ENCODE data around the gene RBMS1. TPM values are rescaled to one million over a fixed set of nuclear protein-coding genes. Genes with fewer than 3 reads are reported as not detected.

The RBMS1 gene
- total RNA-seq, 1 experiment from 2014 or later: 49.9 TPM

DNA sequence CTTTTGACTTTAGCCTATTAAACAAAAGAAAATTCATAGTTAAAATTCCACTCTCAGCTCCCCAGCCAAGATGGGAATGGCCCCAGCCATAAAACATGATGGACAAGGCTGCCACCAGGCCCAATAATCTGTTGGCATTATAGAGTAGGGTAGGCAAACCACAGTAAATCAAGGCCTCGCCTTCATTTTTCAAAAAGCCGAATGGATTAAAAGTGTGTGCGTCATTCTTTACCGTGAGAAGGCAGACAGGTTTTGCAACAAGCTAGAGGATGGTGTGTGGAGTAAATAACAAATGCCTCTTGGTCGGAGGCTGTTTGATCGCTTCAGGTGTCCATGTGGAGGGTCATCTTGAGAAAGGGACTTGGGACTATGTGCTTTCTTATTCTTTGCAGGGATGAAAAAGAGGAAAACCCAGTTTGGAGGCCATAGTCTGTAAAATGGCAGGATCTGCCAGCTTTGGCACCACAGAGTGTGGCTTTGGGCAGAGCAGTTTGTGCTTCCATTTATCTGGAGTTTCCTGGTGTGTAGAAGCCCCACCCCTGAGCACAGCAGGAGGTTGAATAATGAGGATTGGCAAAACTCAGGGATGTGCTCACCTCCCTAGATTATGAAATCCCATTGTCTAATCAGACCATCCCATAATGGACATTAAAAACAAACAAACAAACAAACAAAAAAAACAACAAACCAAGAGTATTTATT, 236.4 kb downstream of the RBMS1 start:
- no peak for DNase-seq (ENCODE audit: low read depth)

DNA sequence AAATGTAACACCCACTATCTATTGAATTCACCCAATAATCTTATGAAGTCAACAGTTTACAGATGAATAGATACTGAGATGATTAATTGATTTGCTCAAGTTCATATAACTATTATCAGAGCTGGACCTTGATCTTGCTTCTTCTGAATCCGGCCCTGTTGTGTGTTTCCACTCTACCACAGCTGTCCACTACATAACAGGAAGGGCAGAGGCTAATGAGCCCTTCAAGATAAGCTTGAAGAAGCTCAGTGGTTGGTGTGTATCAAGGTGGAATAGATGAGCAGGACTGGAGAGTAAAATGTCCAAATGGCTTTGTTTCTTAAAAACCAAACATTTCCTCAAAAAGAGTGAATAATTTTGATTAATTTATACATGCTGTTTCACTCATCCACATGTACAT, 237.1 kb downstream of the RBMS1 start:
- no peak for DNase-seq (ENCODE audit: low read depth)

DNA sequence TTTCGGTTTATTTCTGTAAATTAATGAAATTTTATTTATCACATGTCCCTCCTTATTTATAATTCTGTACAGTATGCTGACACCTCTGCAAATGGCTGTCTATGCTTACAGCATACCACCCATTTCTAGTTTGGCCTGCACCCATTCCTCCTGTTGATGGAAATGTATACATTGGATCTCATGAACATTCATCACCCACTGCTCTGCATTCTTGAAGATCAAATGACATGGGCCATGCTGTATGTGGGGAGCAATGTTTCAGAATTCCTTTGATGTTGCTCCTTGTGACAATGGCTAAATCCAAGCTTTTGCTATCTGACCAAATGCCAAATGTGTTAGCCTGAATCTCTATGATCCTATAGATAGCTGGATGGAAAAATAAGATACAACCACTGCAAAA, 238.2 kb downstream of the RBMS1 start:
- DNase-seq (ENCODE audit: low read depth): no peak

DNA sequence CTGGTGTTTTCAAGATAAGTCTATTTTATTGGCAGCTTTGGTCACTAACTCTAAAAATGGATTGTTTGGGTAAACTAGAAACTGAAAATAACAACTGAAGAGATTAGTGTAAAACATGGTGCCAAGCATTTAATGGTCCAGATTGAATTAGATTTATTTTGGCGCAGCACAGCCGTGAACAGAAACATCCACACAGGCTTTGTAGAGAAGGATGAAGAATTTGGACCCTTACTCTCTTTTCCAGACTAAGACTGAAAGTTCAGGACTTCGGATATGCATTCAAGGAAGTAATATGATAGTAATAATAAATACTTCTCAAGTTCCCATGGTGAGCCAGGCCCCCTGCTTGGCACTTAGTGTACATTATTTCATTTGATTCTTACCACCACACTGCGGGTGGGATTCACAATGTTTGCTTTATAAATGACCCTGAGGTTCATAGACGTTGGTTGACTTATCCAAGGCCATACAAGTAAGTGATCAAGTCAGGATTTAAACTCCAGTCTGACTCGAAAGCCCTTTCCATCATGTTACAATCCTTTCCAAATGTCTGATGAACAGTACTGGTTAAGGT, 239.3 kb downstream of the RBMS1 start:
- DNase-seq (ENCODE audit: low read depth): no peak

DNA sequence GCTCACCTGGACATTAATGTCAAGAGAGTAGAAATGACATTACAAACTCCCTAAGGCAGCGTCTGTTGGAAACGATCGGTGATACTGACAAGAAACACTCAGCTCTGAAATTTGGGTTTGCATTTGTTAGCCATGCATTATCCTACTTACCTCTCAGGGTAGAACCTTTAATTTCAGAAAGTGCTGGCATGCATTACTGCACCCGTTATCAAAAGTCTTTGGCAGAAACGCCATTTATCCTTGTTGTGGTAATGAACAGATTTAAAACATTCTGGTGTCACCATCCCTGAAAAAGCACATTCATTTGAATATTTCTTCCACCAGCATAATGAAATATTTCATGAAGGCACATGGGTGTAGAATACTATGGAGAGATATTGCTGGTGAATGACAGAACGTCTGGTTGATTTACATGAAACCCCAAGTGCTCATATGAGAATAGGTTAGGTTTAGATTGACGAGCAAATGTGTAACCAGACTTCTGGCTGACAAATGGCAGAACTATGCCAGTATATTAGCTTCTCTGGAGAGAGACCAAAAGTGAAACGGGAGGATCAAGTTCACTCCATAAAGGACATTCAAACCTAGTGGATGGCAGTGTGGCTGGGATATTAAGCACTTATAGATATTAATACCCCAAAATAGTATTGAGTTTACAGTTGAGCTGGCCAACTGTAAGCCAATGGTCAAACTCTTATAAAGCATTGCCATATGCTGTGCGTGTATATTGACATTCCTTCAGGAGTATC, 240.0 kb downstream of the RBMS1 start:
- no peak for DNase-seq (ENCODE audit: low read depth)

DNA sequence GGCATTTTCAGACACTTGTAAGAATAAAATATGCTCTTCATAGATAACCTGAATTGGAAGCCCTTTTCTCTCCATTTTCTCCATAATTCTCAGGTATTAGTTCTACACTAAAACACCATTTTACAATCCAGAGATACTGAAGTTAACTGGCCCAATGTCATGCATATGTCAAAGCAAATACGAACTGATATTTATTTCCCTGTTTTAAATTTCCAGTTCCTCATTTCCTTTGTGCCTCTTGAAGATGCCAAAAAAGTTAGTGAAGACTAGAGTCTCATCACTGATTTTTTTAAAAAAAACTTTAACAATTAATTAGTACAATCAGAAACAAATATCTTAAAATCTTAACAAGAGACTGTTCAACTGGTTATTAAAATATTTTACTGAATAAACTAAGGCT, 240.7 kb downstream of the RBMS1 start:
- no peak for DNase-seq (ENCODE audit: low read depth)

DNA sequence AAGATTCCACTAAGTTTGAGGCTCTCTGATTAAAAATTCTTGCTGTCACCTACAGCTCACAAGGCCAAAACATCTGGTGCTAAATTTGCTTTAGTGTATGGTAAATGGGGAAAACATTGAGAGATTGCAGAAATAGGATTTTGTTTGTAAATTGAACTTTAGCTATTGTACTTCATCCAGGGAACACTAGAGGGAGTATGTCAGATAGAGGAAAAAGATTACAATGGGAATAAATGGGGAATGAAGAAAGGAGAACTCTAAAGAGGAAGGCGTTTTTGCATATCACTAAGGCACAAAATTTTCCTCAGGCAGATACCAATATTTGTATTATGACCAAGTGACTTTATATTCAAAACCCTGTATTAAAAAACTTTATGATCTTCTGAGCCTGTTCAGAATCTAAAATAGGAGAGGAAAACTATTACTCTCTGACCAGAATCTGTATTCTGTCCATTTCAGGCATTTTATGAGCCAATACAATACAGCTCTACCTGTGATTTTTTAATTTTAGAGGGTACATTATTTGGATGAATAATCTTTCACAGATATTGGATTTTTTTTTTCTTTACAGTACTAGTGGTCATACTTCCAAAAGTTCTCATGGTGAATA, 241.2 kb downstream of the RBMS1 start:
- DNase-seq (ENCODE audit: low read depth): peak; percentile 48

DNA sequence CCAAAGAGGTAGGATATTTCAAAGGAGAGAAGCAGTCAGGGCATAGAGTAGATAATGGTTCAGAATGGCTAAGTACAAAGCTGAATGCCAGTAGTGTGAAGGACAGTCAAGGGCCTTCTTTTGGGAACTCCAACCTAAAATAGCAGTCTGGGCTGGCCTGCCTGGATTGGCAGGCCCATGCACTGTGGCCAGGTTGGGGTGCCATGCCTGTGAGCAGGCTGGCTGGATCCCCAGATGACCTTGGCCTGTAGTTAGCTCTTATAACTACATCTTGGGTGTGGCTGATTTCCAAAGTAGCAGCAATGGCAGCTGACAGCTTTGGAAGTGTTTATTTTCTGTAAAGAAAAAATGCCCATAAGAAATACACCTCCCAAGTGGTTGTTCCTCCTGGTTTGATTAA, 242.0 kb downstream of the RBMS1 start:
- DNase-seq (ENCODE audit: low read depth): no peak

DNA sequence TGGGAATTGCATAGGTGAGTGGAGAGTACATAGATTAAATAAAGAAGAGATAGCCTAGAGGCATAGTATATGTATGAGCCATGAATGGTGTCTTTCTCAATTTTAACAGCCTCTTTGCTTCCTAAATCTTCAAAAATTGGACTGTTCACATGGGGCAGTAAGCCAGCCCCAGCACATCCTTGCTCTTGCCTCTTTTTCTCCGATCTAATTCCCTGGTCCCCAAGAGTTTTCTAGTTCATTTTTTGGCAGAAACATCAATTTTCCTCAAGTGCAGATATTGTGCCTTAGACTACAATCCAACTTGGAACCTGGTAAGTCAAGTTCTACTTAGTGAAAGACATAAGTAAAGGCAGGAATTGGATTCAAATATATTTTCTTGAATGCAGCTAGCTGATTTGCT, 243.7 kb downstream of the RBMS1 start:
- no peak for DNase-seq (ENCODE audit: low read depth)

DNA sequence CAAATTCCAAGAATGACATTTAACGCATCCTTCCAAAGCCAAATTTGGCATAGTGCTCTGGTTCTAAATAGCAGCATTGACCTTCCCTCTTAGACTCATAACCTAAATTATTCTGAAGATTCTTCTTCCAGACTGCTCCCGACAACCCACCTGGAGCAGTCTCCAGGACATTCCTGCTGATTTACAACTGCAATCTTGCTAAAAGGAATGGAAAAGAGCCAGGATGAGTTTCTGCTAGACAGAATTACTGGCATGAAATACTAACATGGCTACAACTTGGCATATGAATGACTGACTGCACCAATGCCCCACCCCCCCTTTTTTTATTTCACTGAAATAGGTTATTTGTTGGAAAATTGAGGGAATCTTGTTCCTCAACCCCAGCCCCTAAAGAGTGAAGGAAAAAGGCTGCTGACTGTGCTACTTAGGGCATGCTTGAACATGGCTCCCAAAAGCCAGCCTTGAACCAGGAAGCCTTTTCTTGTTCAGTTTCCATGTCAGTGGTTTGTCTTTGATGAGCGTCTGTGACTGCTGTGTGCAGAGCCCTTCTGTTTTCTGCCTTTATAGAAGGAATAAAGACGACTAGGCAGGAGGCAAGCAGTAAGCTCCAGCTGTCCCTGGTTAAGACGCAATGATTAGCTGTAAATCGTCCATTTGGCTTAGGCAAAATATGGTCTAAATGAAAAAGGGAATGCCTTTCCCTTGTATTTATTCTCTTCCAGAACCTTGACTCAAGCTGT, 246.1 kb downstream of the RBMS1 start:
- DNase-seq (ENCODE audit: low read depth): no peak

DNA sequence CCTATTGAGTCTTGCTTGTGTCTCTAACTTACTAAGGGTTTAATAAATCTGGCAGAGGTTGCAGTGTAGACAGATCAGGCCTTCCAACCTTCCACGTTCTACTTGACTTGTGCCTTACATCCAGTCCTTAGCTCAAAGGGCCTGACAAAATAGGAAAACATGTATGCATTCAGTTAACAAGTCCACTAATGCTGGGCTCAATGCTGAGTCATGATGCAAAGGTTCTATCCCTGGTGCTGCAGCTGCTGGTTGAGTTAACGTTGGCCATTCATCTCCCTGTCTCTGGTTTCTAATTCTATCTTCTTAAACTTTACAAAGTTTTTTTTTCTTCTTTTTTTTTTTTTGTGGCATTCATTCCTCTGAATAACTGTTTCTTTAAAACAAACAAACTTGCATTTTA, 247.3 kb downstream of the RBMS1 start:
- no peak for DNase-seq (ENCODE audit: low read depth)

DNA sequence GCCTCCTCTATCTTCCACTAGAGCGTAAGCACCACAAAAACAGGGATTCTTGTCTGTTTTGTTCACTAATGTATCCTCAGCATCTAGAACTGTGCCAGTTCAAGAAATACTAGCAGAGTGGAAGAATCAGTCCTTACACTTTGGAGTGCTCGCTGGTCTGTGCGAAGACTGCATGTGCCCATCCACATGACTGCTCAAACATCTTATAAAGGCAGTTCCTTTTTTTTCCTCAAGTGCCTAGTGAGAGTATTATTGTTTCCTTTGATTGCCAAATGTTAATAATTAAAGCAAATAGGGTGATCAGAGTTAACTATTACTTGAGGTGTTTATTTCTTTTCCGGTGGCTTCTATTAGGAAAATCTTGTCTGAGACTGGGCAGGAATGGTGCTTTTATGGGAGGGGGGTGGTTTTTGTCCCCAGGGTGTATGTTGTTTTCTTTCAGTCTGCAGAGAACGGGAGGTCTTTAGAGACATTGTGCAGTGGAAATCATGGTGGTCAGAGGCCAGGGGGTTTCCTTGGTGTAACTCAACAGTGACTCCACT, 247.9 kb downstream of the RBMS1 start:
- DNase-seq (ENCODE audit: low read depth): no peak

DNA sequence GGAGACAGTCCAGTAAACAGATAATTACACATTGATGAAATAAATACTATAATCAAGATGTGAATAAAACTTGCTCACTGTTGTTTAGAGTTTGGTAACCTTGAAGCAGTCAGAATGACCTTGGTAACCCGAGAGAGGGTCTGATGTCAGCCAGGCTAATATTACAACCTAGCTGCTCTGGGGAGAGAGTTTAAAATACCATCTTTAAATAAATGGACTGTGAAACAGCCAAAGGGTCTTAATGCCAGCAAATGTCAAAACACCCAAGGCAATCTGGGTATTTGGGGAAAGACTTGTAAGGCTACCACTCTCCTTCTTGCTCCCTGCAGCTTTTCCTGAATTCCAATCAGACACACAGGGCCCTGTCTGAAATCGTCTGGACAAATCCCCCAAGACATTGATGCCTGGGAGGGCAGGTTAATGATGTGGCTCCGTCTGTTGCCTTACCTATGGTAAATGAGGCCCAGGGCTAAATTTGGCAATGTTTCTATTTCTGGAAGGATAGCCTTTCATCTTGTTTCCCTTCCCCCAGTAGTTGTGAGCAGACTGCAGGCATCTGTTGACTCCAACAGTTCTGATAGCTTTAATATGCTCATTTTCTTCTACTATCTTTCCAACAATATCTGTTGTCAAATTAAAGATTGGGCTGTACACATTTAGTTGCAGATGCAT, 250.6 kb downstream of the RBMS1 start:
- no peak for DNase-seq (ENCODE audit: low read depth)

DNA sequence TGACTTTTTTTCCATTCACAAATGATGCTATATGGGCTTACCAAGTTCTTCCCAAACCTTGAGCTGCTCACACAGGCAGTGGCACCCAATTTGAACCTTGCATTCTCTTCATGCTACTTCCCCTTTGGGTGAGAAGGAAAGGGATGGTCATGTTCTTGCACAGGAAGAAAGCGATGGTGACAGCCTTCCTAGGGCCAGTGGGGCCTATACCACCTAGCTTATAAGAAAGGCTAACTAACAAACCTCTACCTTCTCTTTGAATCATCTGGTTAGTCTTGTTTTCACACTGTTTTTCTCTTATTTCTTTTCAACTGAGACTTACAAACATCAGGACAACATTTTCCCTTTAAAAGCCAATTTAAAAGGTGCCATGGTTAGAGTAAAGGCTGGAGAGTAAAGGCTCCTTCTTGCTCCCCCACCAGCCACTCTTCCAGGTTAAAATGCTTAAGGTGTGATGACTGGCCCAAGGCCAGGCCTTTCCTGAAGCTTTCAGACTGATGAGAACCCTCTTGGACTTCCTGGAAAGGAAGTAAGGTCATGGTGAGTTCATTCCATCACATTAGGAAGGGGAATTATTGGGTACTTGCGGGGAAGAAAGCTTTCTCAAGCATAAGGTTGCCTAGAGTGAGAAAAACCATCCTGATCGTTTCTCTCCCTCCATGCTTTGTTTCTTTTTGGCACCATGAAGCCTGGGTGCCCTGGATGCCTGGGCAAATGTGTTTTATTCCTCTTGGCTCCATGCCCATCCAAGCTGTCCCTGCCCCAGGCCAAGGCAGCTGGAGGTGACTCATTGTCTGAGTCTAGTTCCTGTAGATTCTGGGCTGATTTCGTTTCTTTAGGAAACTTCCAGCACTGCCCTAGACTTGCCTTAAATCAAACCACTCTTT, 252.1 kb downstream of the RBMS1 start:
- peak; percentile 90 for DNase-seq (ENCODE audit: low read depth)

DNA sequence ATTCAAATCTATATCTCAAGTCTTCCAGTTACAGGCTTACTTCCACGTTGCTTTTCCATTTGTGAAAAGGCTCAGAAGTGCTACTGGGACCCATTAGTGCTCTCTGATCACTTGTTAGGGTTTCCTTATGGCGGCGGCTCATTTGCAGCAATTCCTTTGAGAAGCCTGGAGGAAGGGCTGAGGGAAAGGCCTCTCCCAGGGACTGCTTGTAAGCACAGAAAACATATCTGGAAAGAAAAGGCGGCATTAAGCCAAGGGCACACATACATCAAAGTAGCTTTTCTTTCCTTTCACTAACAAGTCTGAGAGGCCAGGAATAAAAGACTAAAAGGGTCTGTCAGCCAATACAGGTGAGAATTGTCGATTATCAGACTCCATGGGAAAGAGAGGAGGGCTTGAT, 254.2 kb downstream of the RBMS1 start:
- no peak for DNase-seq (ENCODE audit: low read depth)

DNA sequence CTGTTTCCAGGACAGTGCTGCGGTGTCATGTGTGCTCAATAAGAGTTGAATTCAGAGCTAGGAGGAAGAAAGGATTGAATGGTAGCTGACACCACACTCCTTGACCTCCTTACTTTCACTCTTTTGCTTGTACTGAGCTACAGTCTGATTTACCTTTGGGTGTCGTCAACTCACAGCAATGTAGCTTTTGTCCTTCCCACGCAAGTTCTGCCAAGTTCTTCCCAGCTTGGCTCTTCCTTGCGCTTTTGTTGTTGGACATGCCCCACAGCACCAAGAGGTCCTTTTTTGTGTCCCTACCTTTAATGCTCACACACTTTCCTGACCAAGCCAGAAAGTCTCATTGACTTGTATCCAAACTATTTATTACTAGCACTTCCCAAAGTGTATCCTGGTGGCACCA, 255.2 kb downstream of the RBMS1 start:
- DNase-seq (ENCODE audit: low read depth): no peak

DNA sequence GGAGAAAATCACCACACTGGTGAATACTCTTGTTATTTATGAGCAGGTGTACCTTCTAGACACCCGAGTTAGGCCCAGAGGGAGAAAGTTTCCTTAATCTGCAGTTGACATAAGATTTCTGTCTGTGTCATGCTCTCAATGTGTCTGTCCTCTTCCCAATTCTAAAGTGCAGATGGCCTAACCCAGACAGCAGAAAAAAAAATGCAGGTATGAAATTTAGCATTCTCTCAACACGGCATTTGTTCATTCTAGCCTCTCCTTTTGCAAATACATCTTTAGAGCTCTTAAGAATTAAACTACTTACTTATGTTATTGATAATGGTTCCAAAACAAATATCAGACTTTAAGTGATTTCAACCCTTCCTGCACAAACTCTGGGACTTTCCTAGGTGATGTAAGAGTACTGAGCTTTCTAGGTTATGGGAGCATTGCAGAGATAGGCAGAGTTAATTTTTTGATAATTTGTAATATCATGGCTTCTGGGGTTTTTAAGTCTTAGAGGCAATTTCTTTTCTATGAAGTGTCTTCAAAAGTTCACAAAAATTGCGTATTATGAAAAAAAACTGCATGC, 260.6 kb downstream of the RBMS1 start:
- no peak for DNase-seq (ENCODE audit: low read depth)

DNA sequence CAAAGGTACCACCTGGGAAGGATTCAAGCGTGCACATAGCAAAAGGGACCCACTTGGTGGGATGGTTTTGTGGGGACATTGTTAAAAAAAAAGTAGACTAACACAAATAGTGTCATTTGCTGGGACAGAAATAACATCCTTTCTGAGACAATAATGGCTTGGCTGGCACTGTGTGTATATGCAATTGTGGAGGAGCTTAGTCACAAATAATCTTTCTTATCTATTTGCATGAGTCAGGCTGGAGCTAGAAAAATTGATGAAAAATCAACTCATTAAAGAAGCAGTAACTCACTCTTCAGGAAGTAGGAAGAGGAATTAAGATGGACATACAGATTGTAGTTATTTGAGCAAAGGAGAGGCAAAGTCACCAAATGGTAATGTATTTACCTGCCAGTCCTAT, 264.0 kb downstream of the RBMS1 start:
- DNase-seq (ENCODE audit: low read depth): peak; percentile 59

DNA sequence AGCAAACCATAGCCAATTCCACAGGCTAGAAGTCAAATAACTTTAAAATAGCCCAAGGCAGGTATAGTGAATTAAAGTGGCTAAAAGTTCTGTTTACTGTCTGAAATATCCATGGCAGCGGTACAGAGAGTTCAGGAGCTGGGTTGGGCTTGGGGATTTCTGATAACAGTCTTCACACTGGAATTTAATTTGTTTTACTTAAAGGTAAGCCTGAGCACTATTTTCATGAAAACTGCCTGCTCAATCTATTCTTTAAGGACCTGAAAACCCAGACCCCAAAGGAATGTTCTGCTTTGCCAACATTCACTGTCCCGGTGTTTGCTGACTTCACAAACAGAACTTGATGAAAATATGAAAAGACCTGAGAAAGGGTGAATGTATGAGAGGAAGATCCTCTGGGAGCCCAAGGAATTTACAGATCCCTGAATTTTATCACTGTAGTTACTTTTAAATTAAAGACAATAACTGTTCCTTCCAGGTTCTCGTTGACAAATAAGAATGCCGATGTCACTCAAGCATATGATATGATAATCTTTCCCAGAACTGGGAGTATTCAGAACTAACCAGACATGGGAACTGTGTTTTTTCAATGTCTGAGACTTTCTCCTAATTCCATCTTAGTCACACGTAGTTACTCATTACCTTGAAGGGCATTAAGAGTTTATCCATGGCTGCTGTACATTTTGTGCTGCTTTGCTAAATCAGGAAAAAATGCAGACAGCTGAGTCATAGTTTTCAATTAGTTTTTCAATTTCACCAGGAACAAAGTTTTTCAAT, 265.3 kb downstream of the RBMS1 start:
- peak; percentile 83 for DNase-seq (ENCODE audit: low read depth)
